Immature natural killer cell (primary cell): Measurements from ENCODE around the gene KCNMA1. TPM values are rescaled to one million over a fixed set of nuclear protein-coding genes. Genes with fewer than 3 reads are reported as not detected.
"Not testable (repeated sequence)": the region's sequence is repeated elsewhere in the genome, so short reads cannot be mapped to it uniquely, and the experiment has no call there.

ENCODE experiments used
- DNase-seq, 3 donors: peaks; one replicate each; pipeline ENCODE4 v3.0.0; 2022; ENCODE audit warnings: mixed read lengths in 1 of 3
- H3K27ac Mint-ChIP-seq, 6 donors: one replicate each; pipeline ENCODE4 v1.8.0; 2020; ENCODE audit warnings: mixed read lengths in 6 of 6, mild to moderate bottlenecking in 5 of 6, inconsistent platforms in 4 of 6, moderate library complexity in 3 of 6
- H3K27me3 Mint-ChIP-seq, 3 donors: one replicate each; pipeline ENCODE4 v1.8.0; 2020 to 2021; ENCODE audit warnings: low read depth in 3 of 3, mild to moderate bottlenecking in 3 of 3, mixed read lengths in 3 of 3, moderate library complexity in 3 of 3, inconsistent platforms in 1 of 3
- H3K36me3 Mint-ChIP-seq, 3 donors: one replicate each; pipeline ENCODE4 v1.8.0; 2020; ENCODE audit warnings: mixed read lengths in 3 of 3, inconsistent platforms in 2 of 3, mild to moderate bottlenecking in 2 of 3
- H3K4me1 Mint-ChIP-seq, 2 donors: one replicate each; pipeline ENCODE4 v1.8.0; 2020; ENCODE audit warnings: inconsistent platforms in 2 of 2, mild to moderate bottlenecking in 2 of 2, mixed read lengths in 2 of 2, moderate library complexity in 1 of 2
- H3K4me3 Mint-ChIP-seq, 5 donors: one replicate each; pipeline ENCODE4 v1.8.0; 2020; ENCODE audit warnings: mild to moderate bottlenecking in 5 of 5, mixed read lengths in 5 of 5, inconsistent platforms in 3 of 5, moderate library complexity in 3 of 5
- H3K9me3 Mint-ChIP-seq, 6 donors: one replicate each; pipeline ENCODE4 v1.8.0; 2020; ENCODE audit warnings: mild to moderate bottlenecking in 6 of 6, mixed read lengths in 6 of 6, inconsistent platforms in 4 of 6, moderate library complexity in 3 of 6
- polyA plus RNA-seq, 3 donors: library from polyadenylated mRNA; unstranded; fragments of 300-500 nt; fragmentation: Illumina TruSeq; gene quantifications; one replicate each; pipeline ENCODE4 v1.2.3, GENCODE V29; 2021

KCNMA1 gene
- polyA plus RNA-seq, 3 donors from 2014 or later = not detected

- H3K4me1 Mint-ChIP-seq = no peaks in the 10 kb centered on the region
- H3K27ac Mint-ChIP-seq = no peak overlapping the region
- H3K27me3 Mint-ChIP-seq = peaks cover 0 to 1% (median 0%) of the 10 kb centered on the region in 3 donors
- no peak for DNase-seq
- no peaks in the 10 kb centered on the region for H3K36me3 Mint-ChIP-seq
- no peaks in the 10 kb centered on the region for H3K9me3 Mint-ChIP-seq
- no peak overlapping the region for H3K4me3 Mint-ChIP-seq
These were observed 221.1 kb downstream of the KCNMA1 start for GRCh38 chr10:77416311-77417135.

DNA sequence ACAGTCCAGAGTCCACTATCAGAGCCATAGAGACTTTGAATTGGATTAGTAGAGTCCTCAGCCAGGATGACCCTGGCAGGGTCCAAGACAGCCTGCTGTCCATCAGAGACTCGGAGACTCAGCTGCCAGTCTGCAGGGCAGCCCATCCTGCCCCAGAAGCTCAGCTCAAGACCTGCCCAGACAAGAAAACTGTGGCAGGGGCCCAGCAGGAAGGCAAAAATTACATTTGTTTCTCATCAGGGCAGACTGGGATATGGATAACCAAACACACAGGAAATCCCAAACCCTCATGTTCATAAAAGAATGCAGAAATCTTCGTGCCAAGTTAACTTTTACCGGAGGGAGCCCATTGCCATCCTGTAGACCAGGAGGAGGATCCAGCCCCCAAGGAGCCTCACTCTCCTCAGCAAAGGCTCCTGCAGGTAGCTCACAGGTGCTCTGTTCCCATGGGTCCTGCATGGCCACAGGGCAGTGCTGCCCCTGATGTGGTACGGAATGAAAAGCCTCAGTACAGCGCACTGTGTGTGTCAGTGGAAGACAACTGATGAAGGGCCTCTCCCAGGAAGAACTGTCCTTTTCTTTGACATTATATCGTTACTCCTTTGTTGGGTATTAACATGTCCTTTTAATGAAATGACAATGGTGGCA lies 222.2 kb downstream of the KCNMA1 start:
- H3K4me3 Mint-ChIP-seq = no peak overlapping the region
- H3K27ac Mint-ChIP-seq = no peak overlapping the region
- H3K36me3 Mint-ChIP-seq = no peaks in the 10 kb centered on the region
- DNase-seq = no peak
- H3K4me1 Mint-ChIP-seq = no peaks in the 10 kb centered on the region
- H3K9me3 Mint-ChIP-seq = no peaks in the 10 kb centered on the region
- peaks cover 0 to 1% (median 0%) of the 10 kb centered on the region in 3 donors for H3K27me3 Mint-ChIP-seq

DNA sequence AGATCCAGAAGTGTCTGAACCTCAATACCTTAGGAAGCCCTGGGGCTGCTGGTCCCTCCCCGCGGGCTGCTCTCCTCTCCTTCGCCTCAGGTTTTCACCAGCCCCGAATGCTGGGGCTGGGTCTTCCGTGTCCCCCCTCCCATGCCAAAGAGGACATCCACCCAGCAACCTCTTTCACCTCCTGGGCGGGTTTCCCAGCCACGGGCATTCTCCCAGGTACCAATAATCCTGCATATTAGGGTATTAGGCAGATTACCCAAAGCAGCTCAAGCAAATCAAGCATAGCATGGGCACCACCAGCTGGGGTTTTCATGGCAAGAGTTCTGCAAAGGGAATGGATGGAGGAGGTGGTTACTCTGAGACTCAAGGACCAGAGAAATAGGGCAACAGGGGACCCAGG lies 224.4 kb downstream of the KCNMA1 start:
- no peak overlapping the region for H3K27ac Mint-ChIP-seq
- H3K9me3 Mint-ChIP-seq = no peaks in the 10 kb centered on the region
- no peak for DNase-seq
- H3K4me3 Mint-ChIP-seq = no peak overlapping the region
- peaks cover 0 to 3% (median 3%) of the 10 kb centered on the region in 3 donors for H3K27me3 Mint-ChIP-seq
- no peaks in the 10 kb centered on the region for H3K36me3 Mint-ChIP-seq
- no peaks in the 10 kb centered on the region for H3K4me1 Mint-ChIP-seq

DNA sequence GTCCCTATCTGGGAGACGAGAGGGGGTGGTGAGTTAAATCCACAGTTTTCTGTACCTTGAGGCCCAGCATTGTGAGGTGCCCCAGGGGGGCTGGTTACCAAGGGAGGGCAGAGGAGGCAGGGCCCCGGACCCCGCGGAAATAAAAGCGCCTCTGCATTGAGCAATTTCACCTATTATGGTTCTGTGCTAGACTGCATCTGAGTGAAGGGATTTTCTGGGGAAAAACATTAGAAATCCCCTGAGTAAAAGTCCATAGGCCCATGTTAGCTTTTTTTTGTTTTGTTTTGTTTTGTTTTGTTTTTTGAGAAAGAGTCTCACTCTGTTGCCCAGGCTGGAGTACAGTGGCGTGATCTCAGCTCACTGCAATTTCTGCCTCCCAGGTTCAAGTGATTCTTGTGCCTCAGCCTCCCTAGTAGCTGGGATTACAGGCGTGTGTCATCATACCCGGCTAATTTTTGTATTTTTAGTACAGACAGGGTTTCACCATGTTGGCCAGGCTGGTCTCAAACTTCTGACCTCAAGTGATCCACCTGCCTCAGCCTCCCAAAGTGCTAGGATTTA lies 225.0 kb downstream of the KCNMA1 start:
- not testable (repeated sequence) for H3K36me3 Mint-ChIP-seq, H3K27me3 Mint-ChIP-seq, DNase-seq, H3K27ac Mint-ChIP-seq, H3K4me3 Mint-ChIP-seq, H3K4me1 Mint-ChIP-seq, H3K9me3 Mint-ChIP-seq

GRCh38 chr10:77411805-77412204 lies 225.8 kb downstream of the KCNMA1 start:
- H3K9me3 Mint-ChIP-seq = no peaks in the 10 kb centered on the region
- H3K4me3 Mint-ChIP-seq = no peak overlapping the region
- no peak for DNase-seq
- peaks cover 0 to 5% (median 3%) of the 10 kb centered on the region in 3 donors for H3K27me3 Mint-ChIP-seq
- no peaks in the 10 kb centered on the region for H3K36me3 Mint-ChIP-seq
- no peaks in the 10 kb centered on the region for H3K4me1 Mint-ChIP-seq
- H3K27ac Mint-ChIP-seq = no peak overlapping the region

GRCh38 chr10:77410523-77410922 lies 227.1 kb downstream of the KCNMA1 start:
- no peak overlapping the region for H3K4me3 Mint-ChIP-seq
- H3K9me3 Mint-ChIP-seq = no peaks in the 10 kb centered on the region
- H3K27me3 Mint-ChIP-seq = peaks cover 0 to 5% (median 3%) of the 10 kb centered on the region in 3 donors
- H3K36me3 Mint-ChIP-seq = no peaks in the 10 kb centered on the region
- H3K4me1 Mint-ChIP-seq = no peaks in the 10 kb centered on the region
- peak overlapping the region in 1 of 6 donors; percentile 8 for H3K27ac Mint-ChIP-seq
- no peak for DNase-seq

- H3K36me3 Mint-ChIP-seq = no peaks in the 10 kb centered on the region
- no peak overlapping the region for H3K27ac Mint-ChIP-seq
- DNase-seq = no peak
- peaks cover 0 to 5% (median 3%) of the 10 kb centered on the region in 3 donors for H3K27me3 Mint-ChIP-seq
- no peaks in the 10 kb centered on the region for H3K9me3 Mint-ChIP-seq
- H3K4me1 Mint-ChIP-seq = no peaks in the 10 kb centered on the region
- H3K4me3 Mint-ChIP-seq = no peak overlapping the region
These were observed 227.7 kb downstream of the KCNMA1 start for GRCh38 chr10:77409697-77410471.

DNA sequence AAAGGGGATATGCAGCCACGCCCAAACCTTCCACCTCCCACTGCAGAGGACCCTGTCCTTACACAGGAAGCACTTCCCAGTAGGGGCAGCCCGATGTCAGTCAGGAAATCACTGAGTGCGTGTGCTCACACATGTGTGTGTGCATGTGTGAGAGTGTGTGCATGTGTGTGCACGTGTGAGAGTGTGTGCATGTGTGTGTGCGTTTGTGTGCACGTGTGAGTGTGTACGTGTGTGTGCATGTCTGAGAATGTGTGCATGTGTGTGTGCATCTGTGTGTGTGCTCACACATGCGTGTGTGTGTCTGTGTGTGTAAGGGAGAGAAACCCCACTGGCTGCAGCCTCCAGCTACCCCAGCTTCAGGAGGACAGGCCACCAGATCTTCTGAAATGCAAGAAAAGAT lies 229.3 kb downstream of the KCNMA1 start:
- Mint-ChIP-seq H3K27ac (no peak overlapping the region), H3K9me3 (no peaks in the 10 kb centered on the region), H3K4me3 (no peak overlapping the region), H3K27me3 (peaks cover 0 to 5% (median 3%) of the 10 kb centered on the region in 3 donors), H3K4me1 (no peaks in the 10 kb centered on the region), H3K36me3 (no peaks in the 10 kb centered on the region)
- DNase-seq = no peak

GRCh38 chr10:77406764-77407430 lies 230.7 kb downstream of the KCNMA1 start:
- Mint-ChIP-seq H3K27me3 (peaks cover 3 to 4% (median 3%) of the 10 kb centered on the region in 3 donors), H3K4me3 (no peak overlapping the region), H3K36me3 (no peaks in the 10 kb centered on the region), H3K9me3 (no peaks in the 10 kb centered on the region), H3K4me1 (no peaks in the 10 kb centered on the region), H3K27ac (no peak overlapping the region)
- no peak for DNase-seq

DNA sequence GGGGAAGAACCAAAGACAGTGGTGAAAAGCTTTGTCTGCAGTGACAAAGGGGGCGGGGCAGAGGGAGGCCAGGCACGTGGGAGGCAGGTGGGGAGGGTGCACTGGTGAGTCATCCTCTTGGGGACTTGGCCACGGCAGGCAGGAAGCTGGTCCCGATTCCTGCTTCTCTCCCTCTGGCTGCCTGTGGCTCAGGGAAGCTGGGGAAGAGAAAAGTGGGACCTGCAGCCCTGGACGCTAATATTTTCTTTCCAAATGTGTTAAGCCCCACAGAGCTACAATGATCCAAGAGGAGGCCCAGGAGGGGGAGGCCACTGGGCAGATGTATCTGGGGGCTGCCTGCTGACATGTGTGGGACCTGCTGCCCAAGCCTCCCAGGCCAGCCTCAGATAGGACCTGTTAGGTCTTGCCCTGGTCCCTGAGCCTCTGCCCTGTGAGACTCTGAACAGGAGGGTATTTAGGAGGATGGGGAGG lies 231.8 kb downstream of the KCNMA1 start:
- Mint-ChIP-seq H3K4me3 (no peak overlapping the region), H3K9me3 (no peaks in the 10 kb centered on the region), H3K27ac (no peak overlapping the region), H3K4me1 (no peaks in the 10 kb centered on the region), H3K36me3 (no peaks in the 10 kb centered on the region), H3K27me3 (peaks cover 4 to 5% (median 4%) of the 10 kb centered on the region in 3 donors)
- DNase-seq = no peak

DNA sequence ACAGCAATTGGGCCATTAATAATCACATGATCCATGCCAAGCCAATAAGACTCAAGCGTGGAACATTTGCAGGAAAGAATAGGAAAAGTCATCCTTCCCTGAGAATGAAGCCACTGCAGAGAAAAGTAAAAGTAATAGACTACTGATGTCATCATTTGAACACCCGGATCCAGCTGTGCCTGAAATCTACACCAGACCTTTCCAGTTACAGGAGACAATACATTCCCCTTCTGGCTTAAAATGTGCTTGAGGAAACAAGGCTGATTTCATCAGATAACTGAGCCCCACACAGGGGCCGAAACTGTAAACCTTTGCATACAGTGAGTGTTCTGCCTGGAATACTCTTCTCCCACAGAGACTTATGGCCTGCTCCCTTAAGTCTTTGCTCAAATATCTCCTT lies 232.8 kb downstream of the KCNMA1 start:
- H3K4me1 Mint-ChIP-seq = no peaks in the 10 kb centered on the region
- no peak overlapping the region for H3K27ac Mint-ChIP-seq
- H3K9me3 Mint-ChIP-seq = no peaks in the 10 kb centered on the region
- peaks cover 4 to 7% (median 5%) of the 10 kb centered on the region in 3 donors for H3K27me3 Mint-ChIP-seq
- no peak overlapping the region for H3K4me3 Mint-ChIP-seq
- no peaks in the 10 kb centered on the region for H3K36me3 Mint-ChIP-seq
- DNase-seq = no peak

GRCh38 chr10:77403761-77404160 lies 233.8 kb downstream of the KCNMA1 start:
- no peak for DNase-seq
- H3K27me3 Mint-ChIP-seq = peaks cover 2 to 7% (median 5%) of the 10 kb centered on the region in 3 donors

DNA sequence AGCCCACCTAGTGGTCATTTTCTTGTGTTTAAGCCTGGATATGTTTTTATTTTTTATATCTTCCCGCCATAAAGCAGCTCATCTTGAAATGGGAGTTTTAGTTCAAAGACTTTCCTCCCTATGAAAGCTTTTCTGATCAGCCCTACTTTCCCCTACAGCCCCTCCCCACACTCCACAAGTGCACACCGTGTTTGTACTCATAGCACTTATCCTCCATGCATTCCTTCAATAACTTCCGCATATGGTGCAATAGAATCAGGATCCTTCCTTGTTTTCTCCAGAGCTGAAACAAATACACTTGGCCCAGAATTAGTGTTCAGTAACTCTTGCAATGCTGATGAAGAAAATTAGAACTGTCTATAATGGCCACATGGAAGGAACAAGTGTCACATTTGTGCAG lies 235.9 kb downstream of the KCNMA1 start:
- Mint-ChIP-seq H3K4me1 (no peaks in the 10 kb centered on the region), H3K27ac (no peak overlapping the region), H3K27me3 (peaks cover 0 to 5% (median 4%) of the 10 kb centered on the region in 3 donors), H3K36me3 (no peaks in the 10 kb centered on the region), H3K9me3 (no peaks in the 10 kb centered on the region), H3K4me3 (no peak overlapping the region)
- DNase-seq = no peak

More at GRCh38 chr10:77403761-77404160, 233.8 kb downstream of the KCNMA1 start:
- Mint-ChIP-seq H3K4me3 (no peak overlapping the region), H3K36me3 (no peaks in the 10 kb centered on the region), H3K4me1 (no peaks in the 10 kb centered on the region), H3K27ac (no peak overlapping the region), H3K9me3 (no peaks in the 10 kb centered on the region)
